Ecto neural progenitor cell (in vitro differentiated cells): ENCODE data around the gene WNK1.
"Not testable (repeated sequence)": the region's sequence is repeated elsewhere in the genome, so short reads cannot be mapped to it uniquely, and the experiment has no call there.

Source experiments
- DNase-seq: peaks from one replicate; pipeline ENCODE4 v3.0.0-alpha.2; 2018; ENCODE audit warnings: low spot score

Gene WNK1

GRCh38 chr12:749751-750270 is 2.6 kb upstream of the WNK1 start:
- DNase-seq = no peak

- DNase-seq = no peak
Observed at GRCh38 chr12:750366-751191, 1.8 kb upstream of the WNK1 start.

- peak; percentile 97 for DNase-seq
Observed at GRCh38 chr12:751192-751998, 984 bp upstream of the WNK1 start.

- peak; percentile 86 for DNase-seq
Observed at GRCh38 chr12:752695-753610, 574 bp downstream of the WNK1 start.

- peak; percentile 75 for DNase-seq
Observed at GRCh38 chr12:753611-754472, 1.5 kb downstream of the WNK1 start.

GRCh38 chr12:754473-754820 is 2.1 kb downstream of the WNK1 start:
- DNase-seq = no peak

- no peak for DNase-seq
Observed at GRCh38 chr12:754851-755562, 2.6 kb downstream of the WNK1 start.

- no peak for DNase-seq
Observed at GRCh38 chr12:759628-760027, 7.2 kb downstream of the WNK1 start.

GRCh38 chr12:761256-761655 is 8.9 kb downstream of the WNK1 start:
- DNase-seq = no peak

- no peak for DNase-seq
Observed at GRCh38 chr12:765840-766239, 13.5 kb downstream of the WNK1 start.

GRCh38 chr12:768434-768833 is 16.1 kb downstream of the WNK1 start:
- DNase-seq = no peak

- no peak for DNase-seq
Observed at GRCh38 chr12:770479-770878, 18.1 kb downstream of the WNK1 start.

- no peak for DNase-seq
Observed at GRCh38 chr12:772056-772697, 19.8 kb downstream of the WNK1 start.

GRCh38 chr12:774051-774614 is 21.8 kb downstream of the WNK1 start:
- no peak for DNase-seq

GRCh38 chr12:775973-776771 is 23.8 kb downstream of the WNK1 start:
- DNase-seq = not testable (repeated sequence)

- DNase-seq = not testable (repeated sequence)
Observed at GRCh38 chr12:776772-777373, 24.5 kb downstream of the WNK1 start.

GRCh38 chr12:777550-778047 is 25.2 kb downstream of the WNK1 start:
- DNase-seq = no peak

- DNase-seq = no peak
Observed at GRCh38 chr12:778615-779014, 26.2 kb downstream of the WNK1 start.
